GM19397 (cell line): ENCODE data around the gene CYP27B1.

Source experiments
- ATAC-seq: cut with Tn5 transposase; IDR thresholded peaks from one replicate; pipeline ENCODE4 v1.9.1; 2021; ENCODE audit warnings: mild to moderate bottlenecking, moderate library complexity; ENCODE audit not compliant: unreplicated experiment

CYP27B1 gene, protein sequence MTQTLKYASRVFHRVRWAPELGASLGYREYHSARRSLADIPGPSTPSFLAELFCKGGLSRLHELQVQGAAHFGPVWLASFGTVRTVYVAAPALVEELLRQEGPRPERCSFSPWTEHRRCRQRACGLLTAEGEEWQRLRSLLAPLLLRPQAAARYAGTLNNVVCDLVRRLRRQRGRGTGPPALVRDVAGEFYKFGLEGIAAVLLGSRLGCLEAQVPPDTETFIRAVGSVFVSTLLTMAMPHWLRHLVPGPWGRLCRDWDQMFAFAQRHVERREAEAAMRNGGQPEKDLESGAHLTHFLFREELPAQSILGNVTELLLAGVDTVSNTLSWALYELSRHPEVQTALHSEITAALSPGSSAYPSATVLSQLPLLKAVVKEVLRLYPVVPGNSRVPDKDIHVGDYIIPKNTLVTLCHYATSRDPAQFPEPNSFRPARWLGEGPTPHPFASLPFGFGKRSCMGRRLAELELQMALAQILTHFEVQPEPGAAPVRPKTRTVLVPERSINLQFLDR

DNA sequence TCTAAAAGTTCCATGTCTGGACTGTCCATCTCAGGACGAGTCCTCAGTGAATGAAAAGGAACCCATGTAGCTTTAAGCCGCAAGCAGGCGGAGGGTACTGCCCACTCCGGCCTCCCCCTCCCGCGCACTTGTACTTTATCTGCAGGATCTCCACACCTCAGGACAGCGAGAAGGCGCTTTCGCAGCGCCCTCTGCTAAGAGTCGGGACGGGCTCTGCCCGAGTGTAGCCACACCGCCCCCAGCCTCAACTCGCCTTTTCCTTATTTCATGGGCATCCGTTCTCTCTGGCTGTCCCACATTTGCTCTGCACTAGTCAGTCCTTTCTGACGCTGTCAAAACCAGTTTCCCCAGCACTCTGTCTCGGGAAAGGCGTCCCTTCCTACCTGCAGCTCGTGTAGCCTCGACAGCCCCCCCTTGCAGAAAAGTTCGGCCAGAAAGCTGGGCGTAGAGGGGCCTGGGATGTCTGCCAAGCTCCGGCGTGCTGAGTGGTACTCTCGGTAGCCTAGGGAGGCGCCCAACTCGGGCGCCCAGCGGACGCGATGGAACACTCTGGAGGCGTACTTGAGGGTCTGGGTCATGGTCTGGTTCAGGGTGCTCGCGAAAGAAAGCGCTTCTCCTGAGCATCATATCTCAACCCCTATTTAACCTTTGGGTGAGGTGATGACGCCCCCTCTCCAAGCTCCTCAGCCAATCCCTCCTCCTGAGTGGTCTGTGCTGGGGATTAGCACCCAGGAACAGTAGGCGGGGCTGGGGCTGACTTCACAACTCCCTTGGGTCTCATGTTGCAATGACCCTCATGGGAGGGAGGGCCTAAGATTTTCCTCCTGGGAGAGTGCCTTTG, at the start of gene CYP27B1:
Gene CYP27B1 (minus strand): TSS at position 615 of the 841 bp plus-strand sequence. CDS start 37 bp downstream, at position 578.
- no peak for ATAC-seq

DNA sequence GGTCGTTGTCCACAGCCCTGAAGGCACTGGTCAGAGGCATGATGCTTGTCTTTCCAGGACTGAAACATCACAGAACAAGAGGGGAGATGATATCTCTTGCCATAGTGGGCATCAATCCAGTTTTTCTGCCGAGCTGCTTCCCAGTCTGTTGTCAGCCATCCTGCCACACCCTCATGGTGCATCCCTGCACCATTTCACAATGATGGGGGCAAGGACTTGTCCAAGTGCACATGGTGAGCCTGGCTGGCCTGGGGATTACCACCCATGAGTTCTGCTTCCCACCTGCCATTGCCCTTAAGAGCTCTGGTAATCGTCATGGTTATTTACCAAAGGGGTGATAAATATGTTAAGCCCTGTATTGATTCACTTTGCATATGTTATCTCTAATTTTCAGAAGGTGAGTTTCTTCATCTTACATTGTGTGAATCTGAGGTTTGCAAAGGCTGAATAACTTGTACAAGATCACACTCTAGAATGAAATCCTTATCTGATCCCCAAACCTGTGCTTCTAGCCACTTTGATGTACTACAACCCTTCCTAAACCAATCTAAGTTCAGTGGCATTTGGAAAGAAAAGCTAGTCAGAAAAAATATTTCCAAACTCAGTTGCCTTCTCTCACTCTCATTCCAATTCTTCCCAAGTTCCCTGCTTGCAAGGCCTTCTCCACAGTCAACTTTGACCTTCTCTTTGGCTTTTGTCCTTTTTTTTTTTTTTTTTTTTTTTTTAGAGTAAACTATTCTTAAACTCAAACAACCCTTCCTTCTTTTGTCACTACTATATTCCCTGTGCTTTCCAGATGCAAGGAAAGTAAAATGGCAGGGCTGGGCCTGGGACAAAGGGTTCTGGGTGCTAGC, 49.4 kb upstream of the CYP27B1 start:
- no peak for ATAC-seq

DNA sequence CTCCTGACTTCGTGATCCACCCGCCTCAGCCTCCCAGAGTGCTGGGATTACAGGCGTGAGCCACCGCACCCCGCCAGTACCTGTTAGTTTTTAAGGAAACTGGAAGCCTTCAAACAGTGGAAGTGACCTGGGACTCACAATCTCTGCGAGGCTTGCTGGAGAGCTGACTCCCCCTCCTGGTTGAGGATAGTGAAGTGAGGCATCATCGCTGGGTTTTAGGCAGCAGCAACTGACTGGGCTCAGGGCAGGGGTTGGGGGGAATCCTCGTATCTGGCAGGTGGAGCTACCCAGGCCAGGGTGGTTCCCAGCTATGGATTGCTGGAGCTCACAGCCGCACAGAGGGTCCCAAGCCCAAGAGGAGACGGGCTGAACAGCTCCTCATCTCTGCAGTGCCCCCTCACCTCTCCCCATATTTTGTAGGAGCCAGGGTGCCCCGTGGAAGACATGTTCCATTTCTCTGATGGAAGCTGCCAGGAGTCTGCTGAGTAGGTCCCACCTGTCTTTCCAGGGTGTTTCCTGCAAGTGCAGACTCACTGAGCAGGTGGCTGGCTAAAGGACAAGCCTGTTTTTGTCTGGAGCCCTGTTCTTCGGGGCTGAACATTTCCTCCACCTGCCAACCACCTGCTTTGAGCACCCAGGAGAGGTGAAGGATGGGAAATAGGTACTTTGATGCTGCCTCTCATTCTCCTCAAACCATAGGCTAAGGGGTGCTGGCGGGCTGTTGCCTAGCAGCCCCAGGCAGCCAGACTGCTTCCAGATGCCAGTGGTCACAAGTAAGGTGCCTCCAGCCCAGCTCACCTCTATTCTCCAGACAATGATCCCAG, 48.5 kb upstream of the CYP27B1 start:
- no peak for ATAC-seq

DNA sequence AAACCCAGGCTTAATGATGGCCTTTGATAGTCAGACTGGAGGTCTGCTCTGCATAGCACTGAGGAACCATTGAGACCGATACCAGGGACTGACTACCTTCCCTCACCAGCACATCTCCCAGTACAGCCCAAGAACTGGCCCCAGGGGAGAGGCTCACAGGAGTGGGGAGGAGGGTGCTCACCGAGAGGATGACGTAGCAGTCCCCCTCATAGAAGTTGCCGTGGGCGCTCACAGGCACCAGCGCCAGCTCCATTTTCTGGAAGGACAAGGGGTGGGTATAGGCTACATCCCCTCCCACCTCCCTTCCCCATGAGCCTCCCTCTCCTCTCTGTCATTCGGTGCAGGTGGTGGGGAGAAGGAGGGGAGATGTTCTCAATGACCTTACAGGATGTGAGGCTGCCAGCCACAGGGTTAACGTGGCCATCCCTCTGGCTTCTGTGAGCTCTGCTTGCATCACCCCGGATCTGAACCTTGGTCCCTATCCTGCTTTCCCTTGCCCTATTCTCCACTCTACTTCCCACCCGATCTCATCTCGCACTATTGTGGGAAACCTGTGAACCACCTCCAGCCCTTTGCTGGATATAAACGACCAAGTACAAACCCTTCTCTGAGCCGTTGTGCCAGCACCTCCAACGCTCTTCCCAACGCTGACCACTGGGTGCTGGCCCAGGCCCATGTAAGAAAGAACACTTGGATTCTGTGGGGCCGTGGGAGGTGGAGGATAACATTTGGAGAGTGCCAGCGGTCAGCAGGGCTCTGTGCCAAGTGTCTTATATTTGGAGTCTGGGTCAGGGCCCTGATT, 47.3 kb upstream of the CYP27B1 start:
- ATAC-seq, result no peak

DNA sequence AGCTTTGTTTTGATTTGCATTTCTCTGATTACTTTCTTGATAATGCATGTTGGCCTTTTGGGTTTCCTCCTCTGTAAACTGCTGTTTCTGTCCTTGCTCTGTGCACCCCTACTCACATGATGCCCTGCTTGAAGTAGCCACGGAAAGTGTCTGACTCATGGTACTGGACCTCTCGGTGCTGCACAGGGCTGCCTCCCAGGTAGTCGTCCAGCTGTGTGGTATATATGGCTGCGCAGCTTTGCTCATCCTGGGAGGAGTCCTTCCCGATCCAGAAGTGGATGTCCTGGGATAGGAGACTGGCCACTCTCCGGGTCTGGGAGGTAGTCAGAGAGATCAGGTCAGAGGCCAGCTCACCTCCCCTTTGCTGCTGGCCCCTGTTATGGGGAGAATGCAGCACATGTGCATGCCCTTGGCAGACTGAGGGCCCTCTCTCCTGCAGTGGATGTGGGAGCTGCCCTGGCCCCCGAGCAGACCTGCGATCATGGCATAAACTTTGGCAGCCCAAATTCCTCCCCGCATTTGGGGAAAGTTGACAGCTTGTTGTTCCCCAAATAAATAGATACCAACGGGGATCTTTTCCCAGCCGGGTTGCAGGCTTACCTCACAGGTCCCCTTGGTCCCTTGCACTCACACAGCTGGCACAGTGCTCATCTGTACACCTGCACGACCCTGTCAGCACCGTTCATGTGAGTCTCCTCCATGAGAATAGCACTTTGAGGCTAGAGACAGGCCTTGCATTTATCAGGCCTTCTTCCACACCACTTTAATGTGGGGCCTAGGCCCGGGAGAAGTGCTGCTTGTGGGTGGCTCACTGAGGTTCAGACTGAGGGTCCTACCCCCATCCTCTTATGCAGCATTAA, 46.5 kb upstream of the CYP27B1 start:
- ATAC-seq, result no peak

DNA sequence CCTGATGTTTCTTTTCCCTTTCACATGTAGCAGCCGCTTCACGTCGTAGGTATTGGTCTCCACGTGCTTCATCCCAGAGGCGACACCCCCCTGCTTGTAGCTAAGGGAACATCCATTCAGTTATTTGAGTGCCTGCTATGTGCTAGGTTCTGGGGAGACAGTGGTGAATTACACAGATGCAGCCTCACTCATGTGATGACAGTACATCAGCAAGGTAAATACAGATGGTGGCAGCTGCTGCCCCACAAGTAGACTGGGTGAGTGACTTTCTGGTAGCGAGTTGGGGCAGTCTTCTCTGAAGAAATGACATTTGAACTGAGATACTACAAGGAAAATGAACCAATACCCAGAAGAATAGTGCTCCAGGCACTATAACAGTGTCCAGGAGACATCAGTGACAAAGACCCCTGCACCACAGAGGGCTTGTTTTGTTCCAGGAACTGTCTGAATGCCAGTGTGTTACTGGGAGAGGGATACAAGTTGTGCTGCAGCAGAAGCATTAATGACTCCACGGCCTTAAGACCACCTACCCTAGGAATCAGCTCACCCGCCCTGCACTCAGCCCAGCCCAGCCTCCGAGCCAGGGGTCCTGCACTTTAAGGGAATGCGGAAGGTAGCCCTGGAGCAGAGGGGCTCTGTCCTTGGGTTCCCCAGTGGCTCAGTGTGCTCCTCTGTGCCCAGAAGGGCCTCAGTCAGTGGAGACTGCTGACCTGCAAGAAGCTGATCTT, 44.3 kb upstream of the CYP27B1 start:
- ATAC-seq, result no peak

DNA sequence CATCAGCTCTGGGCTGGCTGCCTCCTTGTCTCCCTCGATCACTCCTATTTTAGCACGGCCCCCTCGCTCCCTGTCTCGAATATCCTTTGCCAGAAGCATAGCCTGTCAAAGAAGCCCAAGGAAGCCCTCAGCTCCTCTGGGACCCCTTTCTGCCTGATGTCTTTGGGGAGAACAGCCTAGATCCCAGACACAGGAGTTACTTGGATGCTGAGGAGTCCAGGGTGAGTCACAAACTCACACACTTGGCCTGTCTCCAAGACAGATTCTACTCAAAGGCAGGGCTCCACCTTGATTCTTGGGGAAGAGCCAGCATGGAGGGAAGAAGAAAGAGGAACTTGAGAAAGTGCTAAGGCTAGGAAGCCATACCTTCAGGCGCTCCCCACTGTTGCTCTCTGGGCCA, 43.6 kb upstream of the CYP27B1 start:
- ATAC-seq, result no peak

DNA sequence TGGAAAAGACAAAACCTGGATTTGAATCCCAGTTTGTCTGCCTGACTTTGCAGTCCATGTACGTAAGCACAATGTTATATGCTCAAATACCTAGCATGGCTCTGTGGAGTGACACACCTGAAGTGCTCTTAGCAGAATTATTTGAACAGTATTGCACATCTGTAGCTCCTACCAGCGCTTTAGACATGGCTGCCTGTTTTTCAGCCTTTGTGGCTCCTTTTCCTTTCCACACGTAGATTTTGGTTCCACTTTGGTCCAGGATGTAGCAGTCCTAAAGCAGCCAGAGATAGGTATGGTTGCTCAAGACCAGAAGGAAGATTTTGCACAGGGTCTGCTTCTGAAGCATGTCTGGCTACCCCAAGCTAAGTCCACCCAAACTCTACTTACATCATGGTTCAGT, 42.5 kb upstream of the CYP27B1 start:
- ATAC-seq, result no peak

DNA sequence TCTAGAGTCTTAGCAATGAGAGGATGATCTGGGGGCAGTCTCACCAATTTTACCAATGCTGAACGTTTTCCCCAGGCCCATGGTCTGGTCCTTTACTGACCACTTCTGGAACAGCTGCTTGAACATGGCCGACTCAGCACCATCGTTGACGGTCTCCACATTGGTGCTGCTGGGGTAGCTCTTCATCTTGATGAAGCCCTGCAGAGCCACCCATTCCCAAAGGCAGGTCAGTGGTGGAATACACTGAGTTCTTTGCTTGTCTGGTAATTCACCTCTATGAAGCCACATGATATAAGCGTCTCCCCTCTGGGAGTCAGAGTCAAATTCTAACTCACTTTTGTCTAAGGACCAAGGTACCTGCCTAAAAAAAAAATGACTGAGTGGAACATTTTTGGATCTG, 41.5 kb upstream of the CYP27B1 start:
- no peak for ATAC-seq

DNA sequence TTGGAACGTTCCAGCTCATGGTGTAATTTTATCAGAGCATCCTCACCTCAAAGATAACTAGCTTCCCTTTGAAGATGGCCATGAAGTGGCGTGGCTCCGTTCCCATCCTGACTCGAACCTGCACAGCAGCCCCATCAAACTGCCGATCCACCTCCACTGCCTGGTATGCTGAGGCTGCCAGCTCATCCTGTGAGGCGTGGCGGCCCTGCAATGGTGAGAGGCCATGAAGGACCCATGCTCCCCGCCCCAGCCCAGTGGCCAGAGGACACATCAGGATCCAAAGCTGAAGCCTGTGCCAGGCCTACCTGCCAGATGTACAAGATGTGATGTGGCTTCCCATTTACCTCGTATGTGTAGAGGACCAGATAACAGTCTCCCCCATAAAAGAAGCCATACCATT, 40.4 kb upstream of the CYP27B1 start:
- no peak for ATAC-seq

DNA sequence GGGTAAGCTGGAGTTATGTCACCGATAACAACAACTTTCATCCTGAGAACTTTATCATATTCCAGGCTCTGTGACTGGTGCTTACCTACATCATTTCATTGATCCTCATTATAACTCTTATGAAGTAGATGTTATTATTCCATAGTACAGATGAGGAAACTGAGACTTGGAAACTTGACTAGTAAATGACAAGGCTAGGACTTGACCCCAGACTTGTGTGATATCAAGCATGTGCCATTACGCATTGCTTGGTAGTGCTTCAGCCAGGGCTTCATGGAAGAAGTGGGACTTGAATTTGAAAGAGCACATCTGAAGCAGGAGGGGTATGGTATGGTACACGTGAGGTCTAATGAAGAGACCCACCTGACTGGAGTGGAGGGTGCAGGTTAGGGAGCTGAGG, 39.8 kb upstream of the CYP27B1 start:
- ATAC-seq, result no peak

DNA sequence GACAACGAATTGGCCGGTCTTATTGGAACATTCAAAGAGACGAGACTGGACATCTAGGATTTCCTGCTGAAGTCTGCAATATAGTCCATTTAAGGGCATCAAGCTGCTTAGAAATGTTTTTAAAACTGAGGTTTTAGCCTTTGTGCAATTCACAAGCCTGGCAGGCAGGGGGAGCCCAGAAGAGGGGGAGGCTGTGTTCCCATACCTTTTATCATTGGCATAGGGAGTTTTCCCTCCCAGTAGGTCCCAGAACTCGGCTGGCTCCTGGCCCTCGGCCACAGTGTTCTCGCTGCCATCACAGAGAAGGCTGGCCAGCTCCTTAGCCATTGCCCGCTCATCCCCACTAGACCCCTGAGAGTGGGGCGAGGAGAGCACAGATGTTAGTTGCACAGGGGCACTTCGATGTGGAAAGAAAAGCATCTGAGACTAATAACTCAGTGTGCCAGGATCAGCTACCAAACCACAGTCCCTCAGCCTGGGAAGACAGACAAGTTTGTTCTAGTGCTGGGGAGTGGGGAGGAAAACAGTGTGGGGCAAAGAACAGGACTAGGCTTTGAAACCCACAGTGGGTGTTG, 36.5 kb upstream of the CYP27B1 start:
- ATAC-seq, result no peak

DNA sequence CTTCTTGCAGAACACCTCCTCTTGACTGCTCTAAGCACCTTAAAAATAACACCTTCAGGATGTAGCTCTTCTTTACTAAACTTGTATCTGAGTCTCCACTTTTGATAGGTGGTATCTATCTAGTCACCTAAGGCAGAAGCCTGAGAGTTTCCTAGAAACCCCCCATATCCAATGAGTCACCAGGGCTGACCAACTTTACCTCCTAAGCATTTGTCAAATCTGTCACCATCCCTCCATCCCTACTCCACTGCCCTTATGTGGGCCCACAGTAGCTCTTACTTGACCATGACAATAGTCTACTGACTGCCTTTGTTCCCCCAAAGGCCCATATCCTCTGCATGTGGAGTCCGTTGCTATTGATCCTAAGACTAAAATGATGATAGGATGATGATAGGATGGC, 35.7 kb upstream of the CYP27B1 start:
- no peak for ATAC-seq

DNA sequence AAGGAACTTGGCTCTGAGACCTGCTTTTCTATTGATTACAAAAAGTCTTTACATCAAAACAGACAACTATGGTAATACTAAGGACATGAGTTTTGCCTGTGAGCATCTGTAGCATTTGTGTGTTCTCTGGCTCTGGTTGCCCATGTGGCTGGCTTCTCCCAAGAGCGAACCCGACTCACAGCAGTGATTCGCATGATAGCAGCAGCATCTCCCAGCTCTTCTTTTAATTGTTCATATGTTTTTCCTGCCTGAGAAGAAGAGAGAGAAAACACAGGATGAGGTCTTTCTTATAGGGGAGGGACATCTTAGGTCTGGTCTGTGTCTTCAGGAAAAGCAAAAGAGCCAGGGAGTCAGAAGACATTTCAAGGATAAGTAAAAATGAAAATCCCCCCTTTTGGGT, 34.1 kb upstream of the CYP27B1 start:
- ATAC-seq, result no peak

DNA sequence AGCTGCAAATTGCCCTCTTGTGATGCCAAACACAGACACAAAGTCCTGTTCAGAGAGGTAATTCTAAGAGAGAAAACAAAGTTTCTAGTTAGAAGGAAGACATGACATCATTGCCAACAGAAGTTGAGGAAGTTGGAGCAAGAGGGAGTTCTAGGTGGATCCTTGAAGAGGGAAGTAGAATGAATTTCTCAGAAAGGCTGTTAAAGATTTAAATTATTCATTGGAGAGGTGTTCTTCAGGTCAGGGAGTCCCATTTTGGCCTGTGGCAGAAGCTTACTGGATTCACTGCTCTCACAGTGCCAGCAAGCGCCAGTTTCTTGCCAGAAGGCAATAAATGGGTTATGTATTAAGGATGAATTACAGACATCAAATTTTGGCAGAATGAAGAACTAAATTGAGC, 31.1 kb upstream of the CYP27B1 start:
- ATAC-seq, result no peak

DNA sequence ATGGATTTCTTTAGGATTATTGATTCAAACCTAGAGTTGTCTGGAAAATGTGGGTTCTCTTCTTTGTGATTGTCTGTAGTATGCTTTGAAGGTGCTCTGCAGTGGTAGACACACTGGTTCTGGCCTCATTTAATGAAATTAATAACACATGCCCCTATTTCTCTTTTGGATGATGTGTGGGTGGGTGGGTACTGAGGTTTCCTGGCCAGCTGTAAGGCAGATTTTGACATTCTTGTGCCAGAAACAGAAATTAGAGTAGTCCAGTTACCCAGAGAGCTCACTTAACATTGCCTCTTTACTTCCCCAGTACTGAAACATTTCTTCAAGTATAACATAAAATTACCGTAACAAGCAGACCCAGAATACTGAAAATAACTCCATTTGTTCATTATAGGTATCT, 30.1 kb upstream of the CYP27B1 start:
- ATAC-seq, result no peak

DNA sequence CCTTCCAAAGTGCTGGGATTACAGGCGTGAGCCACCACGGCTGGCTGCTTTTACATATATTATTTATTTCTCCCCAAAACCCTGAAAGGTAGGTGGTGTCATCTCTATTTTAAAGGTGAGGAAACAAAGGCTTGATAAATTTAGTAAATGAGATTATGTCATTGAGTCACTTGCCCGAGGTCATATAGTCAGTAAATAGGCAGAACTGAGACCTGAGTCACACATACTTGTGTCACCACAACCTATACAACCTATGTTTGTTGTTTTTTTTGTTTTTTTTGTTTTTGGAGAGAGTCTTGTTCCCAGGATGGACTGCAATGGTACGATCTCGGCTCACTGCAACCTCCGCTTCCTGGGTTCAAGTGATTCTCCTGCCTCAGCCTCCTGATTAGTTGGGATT, 28.5 kb upstream of the CYP27B1 start:
- no peak for ATAC-seq
